GM15510 (cell line): ENCODE results near the gene ZNF500.

Experiments
- POLR2A ChIP-seq: IDR thresholded peaks from 3 replicates; pipeline ENCODE4 v1.6.1; 2011; ENCODE audit warnings: borderline replicate concordance; ENCODE audit not compliant: insufficient read length; ENCODE audit errors: extremely low read depth

The ZNF500 gene

DNA sequence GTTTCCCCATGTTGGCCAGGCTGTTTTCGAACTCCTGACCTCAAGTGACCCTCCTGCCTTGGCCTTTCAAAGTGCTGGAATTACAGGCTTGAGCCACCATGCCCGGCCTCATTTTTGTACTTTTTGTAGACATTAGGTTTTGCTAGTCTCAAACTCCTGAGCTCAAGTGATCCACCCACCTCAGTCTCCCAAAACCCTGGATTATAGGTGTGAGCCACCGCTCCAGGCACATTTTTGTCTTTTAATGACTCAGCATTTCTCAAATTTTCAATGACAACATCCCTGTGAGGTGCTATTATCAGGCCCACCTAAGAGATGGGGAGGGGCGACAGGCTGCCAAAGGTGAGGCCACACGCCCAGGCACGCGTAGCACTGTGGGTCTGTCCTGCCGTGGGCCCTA lies 20.1 kb upstream of the ZNF500 start:
- no peak for TF ChIP-seq POLR2A

DNA sequence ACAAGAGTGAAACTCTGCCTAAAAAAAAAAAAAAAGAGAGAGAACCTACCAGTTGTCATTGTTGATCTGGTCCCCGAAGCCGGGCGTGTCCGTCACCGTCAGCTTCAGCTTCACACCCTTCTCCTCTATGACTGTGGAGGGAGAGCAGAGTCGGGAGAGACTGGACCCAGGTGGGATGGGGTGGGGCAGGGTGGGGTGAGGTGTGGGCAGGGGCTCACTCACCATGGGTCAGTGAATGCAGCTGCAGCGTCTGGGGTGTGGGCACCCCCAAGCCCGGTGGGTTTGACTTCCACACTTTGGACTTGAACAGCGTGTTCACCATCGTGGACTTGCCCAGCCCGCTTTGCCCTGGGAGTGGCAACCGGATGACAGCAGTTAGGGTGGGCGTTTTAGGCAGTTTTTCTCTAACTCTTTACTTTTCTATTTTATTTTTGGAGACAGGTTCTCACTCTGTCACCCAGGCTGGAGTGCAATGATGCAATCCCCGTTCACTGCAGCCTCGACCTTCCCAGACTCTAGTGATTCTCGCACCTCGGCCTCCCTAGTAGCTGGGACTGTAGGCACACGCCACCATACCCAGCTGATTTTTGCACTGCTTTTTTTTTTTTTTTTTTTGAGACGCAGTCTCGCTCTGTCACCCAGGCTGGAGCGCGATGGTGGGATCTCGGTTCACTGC lies 18.9 kb upstream of the ZNF500 start:
- TF ChIP-seq POLR2A, result no peak

DNA sequence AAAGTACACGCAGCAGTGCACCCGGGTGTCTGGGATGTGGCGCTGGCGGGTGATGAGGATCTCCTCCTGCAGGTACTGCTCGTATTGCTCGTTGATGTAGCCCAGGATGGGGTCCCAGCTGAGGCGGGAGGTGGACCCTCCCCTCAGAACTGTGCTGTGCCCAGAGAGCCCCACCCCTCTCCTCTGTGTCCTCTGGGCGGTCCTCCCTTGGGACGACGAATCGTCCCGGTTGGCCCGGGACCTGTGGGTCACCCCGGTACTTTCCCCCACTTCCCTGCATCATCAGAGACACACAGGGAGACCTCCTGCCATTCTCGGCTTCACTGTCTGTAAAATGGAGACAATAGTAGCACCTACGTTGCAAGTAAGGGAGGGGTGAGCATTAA lies 17.0 kb upstream of the ZNF500 start:
- TF ChIP-seq POLR2A, result no peak

DNA sequence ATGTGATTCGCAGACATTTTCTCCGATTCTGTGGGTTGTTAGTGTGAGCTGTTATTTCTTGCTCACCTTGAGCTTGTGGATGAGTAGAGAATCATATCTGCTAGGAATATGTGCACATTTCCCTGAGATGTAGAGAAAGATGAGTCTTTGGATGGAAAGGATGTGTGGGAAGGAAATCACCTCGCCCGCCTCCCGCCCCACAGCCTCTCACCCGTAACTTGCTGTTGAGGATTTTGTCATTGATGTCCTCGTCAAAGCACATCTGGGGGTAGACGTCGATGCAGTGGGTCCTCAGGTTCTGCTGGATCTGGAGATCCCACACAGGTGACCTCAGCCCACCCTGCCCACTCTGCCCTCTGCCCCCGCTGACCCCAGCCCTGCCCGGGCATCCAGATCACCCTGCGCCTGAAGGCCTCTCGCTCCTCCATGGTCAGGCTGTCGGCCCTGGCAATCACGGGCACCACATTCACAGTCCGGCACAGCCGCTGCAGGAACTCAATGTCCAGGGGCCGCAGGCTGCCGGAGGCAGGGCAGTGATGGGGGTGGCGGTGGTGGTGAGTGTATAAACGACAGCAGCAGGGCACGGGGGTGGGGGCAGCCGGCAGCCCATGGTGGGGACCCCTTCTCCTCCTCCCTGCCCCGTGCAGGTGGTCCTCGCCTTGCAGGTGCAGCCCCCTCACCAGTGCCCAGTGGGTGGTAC lies 16.4 kb upstream of the ZNF500 start:
- no peak for TF ChIP-seq POLR2A

DNA sequence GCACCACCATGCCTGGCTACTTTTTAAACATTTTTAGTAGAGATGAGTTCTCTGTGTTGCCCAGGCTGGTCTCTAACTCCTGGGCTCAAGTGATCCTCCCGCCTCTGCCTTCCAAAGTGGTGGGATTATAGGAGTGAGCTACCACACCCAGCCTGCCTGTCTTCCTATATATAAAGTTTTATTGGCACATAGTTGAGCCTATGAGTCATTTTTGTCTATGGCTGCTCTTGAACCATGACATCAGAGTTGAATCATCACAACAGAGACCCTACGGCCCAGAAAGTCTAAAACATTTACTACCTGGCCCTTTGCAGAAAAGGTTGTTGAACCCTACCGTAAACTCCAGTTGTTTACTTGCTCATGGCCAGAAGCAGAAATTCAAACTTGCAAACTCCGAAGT lies 13.3 kb upstream of the ZNF500 start:
- TF ChIP-seq POLR2A, result no peak

DNA sequence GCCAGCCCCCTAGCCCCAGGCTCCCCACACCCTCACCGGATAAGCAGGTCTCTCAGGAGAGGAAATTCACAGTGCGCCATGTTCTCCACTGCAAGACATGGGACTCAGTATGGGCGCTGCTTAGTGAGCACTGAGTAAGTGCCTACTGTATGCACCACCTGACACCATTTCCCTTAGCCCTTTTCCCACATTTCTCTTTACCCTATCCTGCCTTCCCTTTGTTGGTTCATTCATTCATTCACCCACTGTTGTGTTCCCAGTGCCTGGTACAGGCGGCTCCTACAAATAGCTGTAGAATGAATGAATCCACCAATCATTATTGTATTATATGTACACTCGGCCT lies 11.1 kb upstream of the ZNF500 start:
- no peak for TF ChIP-seq POLR2A

DNA sequence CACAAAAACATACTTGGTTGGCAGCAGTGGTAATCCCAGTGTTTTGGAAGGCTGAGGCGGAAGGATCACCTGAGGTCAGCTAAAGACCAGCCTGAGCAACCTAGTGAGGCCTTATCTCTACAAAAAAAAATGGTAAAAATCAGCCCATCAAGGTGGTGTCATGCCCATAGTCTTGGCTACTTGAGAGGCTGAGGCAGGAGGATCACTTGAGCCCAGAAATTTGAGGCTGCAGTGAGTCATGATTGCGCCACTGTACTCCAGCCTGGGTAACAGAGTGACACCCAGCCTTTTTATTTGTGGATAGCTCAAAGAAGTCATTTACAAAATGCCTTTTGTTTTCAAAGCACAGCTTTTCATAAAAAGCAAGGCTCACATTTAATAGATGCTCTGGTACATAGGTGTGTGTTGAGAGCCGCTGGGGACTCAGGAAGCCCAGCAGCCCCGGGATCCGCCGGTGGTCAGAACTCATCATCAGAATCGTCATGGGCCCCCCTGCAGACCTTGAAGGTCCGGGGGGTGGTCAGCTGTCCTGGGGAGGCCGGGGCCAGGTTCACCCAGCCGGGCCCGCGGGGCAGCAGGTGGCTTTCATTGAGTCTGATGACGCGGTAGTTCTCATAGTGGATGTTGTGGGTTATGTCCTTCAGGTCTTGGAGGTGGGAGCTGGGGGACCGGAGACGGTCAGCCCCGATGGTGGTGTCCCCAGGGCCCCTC lies 10.5 kb upstream of the ZNF500 start:
- no peak for TF ChIP-seq POLR2A

DNA sequence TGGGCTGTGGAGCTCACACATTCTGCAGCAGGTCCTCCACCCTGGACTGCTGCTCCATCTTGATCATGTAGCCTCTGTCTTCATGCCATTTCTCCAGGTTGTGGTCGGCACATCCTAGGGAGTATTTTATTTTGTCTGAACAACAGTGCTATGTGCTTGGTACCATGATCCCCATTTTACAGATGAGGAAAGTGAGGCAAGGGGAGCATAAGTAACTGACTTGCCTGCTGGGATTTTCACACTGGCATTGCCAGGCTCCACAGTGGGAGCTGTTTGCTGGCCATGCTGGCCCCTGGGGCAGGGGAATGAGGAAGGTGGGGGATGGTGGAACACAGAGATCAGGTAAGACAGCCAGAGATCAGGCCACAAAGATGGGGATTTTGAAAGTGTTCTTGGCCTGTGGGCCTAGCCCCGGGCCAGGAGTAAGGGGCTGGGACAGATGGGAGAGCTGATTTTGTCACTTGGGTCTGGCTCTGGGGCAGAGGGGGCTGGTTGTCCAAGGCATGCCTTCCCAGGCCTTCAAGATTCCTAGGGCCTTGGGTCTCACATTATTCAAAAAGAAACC lies 9.3 kb upstream of the ZNF500 start:
- no peak for TF ChIP-seq POLR2A

DNA sequence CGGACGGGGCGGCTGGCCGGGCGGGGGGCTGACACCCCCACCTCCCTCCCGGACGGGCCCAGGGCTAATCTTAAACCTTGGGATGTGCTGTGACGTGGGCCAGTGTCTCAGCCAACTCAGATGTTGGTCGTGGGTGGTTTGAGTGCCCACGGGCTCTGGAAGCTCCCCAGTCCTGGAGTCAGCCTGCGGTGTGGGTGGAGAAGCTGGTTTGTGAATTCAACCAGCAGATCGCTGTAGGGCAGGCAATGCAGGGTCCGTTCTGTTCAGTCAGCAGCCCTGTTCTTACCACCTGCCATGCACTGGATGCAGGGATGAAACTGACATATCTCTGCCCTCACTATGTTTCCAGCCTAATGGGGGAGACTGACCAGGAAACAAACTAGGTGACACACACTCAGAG lies 8.0 kb upstream of the ZNF500 start:
- TF ChIP-seq POLR2A, result no peak

DNA sequence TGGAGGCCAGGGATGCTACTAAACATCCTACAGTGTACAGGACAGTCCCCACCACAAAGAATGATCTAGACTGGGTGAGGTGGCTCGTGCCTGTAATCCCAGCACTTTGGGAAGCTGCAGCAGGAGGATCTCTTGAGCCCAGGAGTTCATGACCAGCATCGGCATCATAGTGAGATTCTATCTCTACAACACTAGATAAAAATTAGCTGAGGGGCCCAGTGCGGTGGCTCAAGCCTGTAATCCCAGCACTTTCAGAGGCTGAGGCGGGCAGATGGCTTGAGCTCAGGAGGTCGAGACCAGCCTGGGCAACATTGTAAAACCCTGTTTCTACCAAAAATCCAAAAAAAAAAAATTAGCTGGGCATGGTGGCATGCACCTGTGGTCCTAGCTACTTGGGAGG lies 5.4 kb upstream of the ZNF500 start:
- no peak for TF ChIP-seq POLR2A

DNA sequence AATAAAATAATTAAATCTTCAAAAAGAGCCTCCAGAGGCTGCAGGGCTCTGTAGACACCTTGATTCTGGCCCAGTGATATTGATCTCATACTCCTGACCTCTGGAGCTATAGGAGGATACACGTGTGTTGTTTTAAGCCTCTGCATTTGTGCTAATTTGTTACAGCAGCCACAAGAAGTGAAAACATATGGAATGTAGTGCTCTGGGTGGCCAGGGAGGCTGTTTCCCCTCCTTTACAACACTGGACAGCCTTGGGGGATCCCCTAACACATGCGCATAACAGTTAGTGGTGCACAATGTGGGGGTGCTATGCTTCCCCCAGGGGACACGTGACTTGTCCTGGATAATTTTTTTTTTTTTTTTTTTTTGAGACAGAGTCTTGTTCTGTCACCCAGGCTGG lies 4.7 kb upstream of the ZNF500 start:
- no peak for TF ChIP-seq POLR2A

DNA sequence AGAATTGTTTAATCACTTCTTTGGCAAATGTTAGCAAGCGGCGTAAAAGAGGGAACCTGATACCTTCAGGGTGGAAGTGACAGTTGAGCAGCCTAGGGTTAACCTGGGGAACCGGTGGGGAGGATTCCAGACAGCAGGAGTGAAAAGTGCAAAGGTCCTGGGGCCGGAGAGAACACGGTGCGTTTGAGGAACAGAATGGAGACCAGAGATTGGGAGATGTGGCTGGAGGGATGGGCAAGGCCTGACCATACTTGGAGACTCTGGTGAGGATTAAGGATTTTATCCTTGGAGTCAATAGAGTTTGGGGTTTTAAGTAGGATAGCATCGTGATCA lies 2.3 kb upstream of the ZNF500 start:
- TF ChIP-seq POLR2A, result no peak

DNA sequence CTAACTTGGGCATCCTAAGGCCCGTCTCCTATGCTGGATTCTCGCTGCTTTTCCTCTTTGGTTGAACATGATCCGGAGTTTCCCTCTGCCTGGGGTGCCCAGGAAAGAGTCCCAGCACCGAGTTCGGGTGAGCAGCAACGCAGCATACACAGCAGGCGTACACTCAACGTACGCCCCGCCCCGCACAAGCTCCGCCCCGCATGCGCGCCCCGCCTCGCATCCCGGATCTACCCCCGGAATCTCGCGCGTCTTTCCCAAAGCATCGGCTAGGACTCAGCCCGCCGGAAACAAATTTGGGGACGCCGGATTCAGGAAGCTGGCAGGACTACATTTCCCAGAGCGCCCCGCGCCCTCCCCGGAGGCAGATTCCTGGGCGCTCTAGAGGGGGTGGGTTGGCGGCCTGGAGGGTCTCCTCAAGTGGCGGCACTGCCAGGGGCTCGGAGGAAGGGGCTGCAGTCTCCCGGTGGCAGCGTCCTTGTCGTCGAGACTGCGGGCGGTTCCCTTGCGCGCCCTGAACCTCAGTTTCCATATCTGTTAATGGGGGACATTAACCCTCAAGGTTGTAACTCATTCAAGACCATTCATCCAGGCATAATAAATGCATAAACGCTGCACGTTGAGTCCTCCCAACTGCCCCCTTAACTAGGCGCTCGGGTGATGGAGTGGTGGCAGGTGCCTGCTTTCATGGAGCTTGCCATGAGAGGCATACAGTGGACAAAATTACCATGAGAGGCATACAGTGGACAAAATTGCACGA lies 1.8 kb upstream of the ZNF500 start:
- peak; percentile 78 for TF ChIP-seq POLR2A

DNA sequence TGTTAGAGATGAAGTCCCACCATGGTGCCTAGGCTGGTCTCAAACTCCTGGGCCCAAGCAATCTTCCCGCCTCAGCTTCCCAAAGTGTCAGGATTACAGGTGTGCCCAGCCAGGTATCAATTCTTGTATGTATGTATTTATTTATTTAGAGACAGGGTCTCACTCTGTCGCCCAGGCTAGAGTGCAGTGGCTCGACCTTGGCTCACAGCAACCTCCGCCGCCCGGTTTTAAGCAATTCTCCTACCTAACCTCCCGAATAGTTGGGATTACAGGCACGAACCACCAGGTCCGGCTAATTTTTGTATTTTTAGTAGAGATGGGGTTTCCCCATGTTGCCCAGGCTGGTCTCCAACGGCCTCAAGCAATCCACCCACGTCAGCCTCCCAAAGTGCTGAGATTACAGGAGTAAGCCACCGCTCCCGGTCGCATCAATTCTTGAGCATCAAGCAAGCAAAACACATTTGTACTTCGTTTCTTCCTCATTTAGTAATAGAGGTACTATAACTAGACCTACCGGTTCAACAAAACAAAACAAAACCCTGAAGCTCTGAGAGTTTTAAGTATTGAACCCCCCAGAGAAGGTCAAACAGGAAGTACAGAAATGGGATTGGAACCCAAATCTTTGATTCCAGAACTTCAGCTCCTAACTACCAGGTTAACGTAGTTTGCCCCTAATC lies 1.0 kb upstream of the ZNF500 start:
- no peak for TF ChIP-seq POLR2A
